ENCODE data around the gene PRIM2.
"Not testable (repeated sequence)": the region's sequence is repeated elsewhere in the genome, so short reads cannot be mapped to it uniquely, and the experiment has no call there.

The PRIM2 gene

GRCh38 chr6:57389038-57389592 lies 71.7 kb downstream of the PRIM2 start:
- H3K27me3 ChIP-seq (ENCODE audit: control insufficient read depth, insufficient read depth, low read length); H3K9me3 ChIP-seq (ENCODE audit: control insufficient read depth, low read length); H3K4me3 ChIP-seq (ENCODE audit: low read length); H3K36me3 ChIP-seq (ENCODE audit: control insufficient read depth, insufficient read depth, low read length); H3K4me1 ChIP-seq (ENCODE audit: control insufficient read depth, insufficient read depth, low read length); H3K9ac ChIP-seq (ENCODE audit: low read length): not testable (repeated sequence)

- H3K9ac ChIP-seq (ENCODE audit: low read length); H3K4me1 ChIP-seq (ENCODE audit: control insufficient read depth, insufficient read depth, low read length); H3K9me3 ChIP-seq (ENCODE audit: control insufficient read depth, low read length); H3K4me3 ChIP-seq (ENCODE audit: low read length); H3K36me3 ChIP-seq (ENCODE audit: control insufficient read depth, insufficient read depth, low read length); H3K27me3 ChIP-seq (ENCODE audit: control insufficient read depth, insufficient read depth, low read length): not testable (repeated sequence)
Observed at GRCh38 chr6:57390818-57391217, 73.4 kb downstream of the PRIM2 start.

- H3K36me3 ChIP-seq (ENCODE audit: control insufficient read depth, insufficient read depth, low read length); H3K9ac ChIP-seq (ENCODE audit: low read length); H3K9me3 ChIP-seq (ENCODE audit: control insufficient read depth, low read length); H3K27me3 ChIP-seq (ENCODE audit: control insufficient read depth, insufficient read depth, low read length); H3K4me1 ChIP-seq (ENCODE audit: control insufficient read depth, insufficient read depth, low read length); H3K4me3 ChIP-seq (ENCODE audit: low read length): not testable (repeated sequence)
Observed at GRCh38 chr6:57392047-57392446, 74.6 kb downstream of the PRIM2 start.

- not testable (repeated sequence) for H3K9ac ChIP-seq (ENCODE audit: low read length); H3K36me3 ChIP-seq (ENCODE audit: control insufficient read depth, insufficient read depth, low read length); H3K27me3 ChIP-seq (ENCODE audit: control insufficient read depth, insufficient read depth, low read length); H3K4me1 ChIP-seq (ENCODE audit: control insufficient read depth, insufficient read depth, low read length); H3K9me3 ChIP-seq (ENCODE audit: control insufficient read depth, low read length); H3K4me3 ChIP-seq (ENCODE audit: low read length)
Observed at GRCh38 chr6:57419341-57419740, 101.9 kb downstream of the PRIM2 start.

GRCh38 chr6:57421503-57421902 lies 104.1 kb downstream of the PRIM2 start:
- Histone ChIP-seq H3K9me3 (ENCODE audit: control insufficient read depth, low read length) (no peaks in the 10 kb centered on the region), H3K27me3 (ENCODE audit: control insufficient read depth, insufficient read depth, low read length) (no peaks in the 10 kb centered on the region), H3K4me3 (ENCODE audit: low read length) (no peak overlapping the region), H3K4me1 (ENCODE audit: control insufficient read depth, insufficient read depth, low read length) (no peaks in the 10 kb centered on the region), H3K9ac (ENCODE audit: low read length) (no peak overlapping the region), H3K36me3 (ENCODE audit: control insufficient read depth, insufficient read depth, low read length) (no peaks in the 10 kb centered on the region)

GRCh38 chr6:57423468-57423867 lies 106.0 kb downstream of the PRIM2 start:
- Histone ChIP-seq H3K9ac (ENCODE audit: low read length) (no peak overlapping the region), H3K36me3 (ENCODE audit: control insufficient read depth, insufficient read depth, low read length) (no peaks in the 10 kb centered on the region), H3K9me3 (ENCODE audit: control insufficient read depth, low read length) (no peaks in the 10 kb centered on the region), H3K4me3 (ENCODE audit: low read length) (no peak overlapping the region), H3K4me1 (ENCODE audit: control insufficient read depth, insufficient read depth, low read length) (no peaks in the 10 kb centered on the region), H3K27me3 (ENCODE audit: control insufficient read depth, insufficient read depth, low read length) (no peaks in the 10 kb centered on the region)

GRCh38 chr6:57431742-57432141 lies 114.3 kb downstream of the PRIM2 start:
- H3K9me3 ChIP-seq (ENCODE audit: control insufficient read depth, low read length); H3K27me3 ChIP-seq (ENCODE audit: control insufficient read depth, insufficient read depth, low read length); H3K36me3 ChIP-seq (ENCODE audit: control insufficient read depth, insufficient read depth, low read length); H3K4me1 ChIP-seq (ENCODE audit: control insufficient read depth, insufficient read depth, low read length); H3K9ac ChIP-seq (ENCODE audit: low read length); H3K4me3 ChIP-seq (ENCODE audit: low read length): not testable (repeated sequence)

- no peaks in the 10 kb centered on the region for H3K36me3 ChIP-seq (ENCODE audit: control insufficient read depth, insufficient read depth, low read length)
- no peak overlapping the region for H3K9ac ChIP-seq (ENCODE audit: low read length)
- H3K27me3 ChIP-seq (ENCODE audit: control insufficient read depth, insufficient read depth, low read length): no peaks in the 10 kb centered on the region
- no peaks in the 10 kb centered on the region for H3K9me3 ChIP-seq (ENCODE audit: control insufficient read depth, low read length)
- no peaks in the 10 kb centered on the region for H3K4me1 ChIP-seq (ENCODE audit: control insufficient read depth, insufficient read depth, low read length)
- no peak overlapping the region for H3K4me3 ChIP-seq (ENCODE audit: low read length)
Observed at GRCh38 chr6:57432157-57432556, 114.7 kb downstream of the PRIM2 start.

- H3K4me3 ChIP-seq (ENCODE audit: low read length): no peak overlapping the region
- H3K27me3 ChIP-seq (ENCODE audit: control insufficient read depth, insufficient read depth, low read length): no peaks in the 10 kb centered on the region
Observed at GRCh38 chr6:57432919-57433684, 115.7 kb downstream of the PRIM2 start.

GRCh38 chr6:57433790-57434189 lies 116.4 kb downstream of the PRIM2 start:
- not testable (repeated sequence) for H3K27me3 ChIP-seq (ENCODE audit: control insufficient read depth, insufficient read depth, low read length); H3K9ac ChIP-seq (ENCODE audit: low read length)

More at GRCh38 chr6:57432919-57433684, 115.7 kb downstream of the PRIM2 start:
- Histone ChIP-seq H3K9me3 (ENCODE audit: control insufficient read depth, low read length) (no peaks in the 10 kb centered on the region), H3K9ac (ENCODE audit: low read length) (no peak overlapping the region), H3K36me3 (ENCODE audit: control insufficient read depth, insufficient read depth, low read length) (no peaks in the 10 kb centered on the region), H3K4me1 (ENCODE audit: control insufficient read depth, insufficient read depth, low read length) (no peaks in the 10 kb centered on the region)

GRCh38 chr6:57434944-57435343 lies 117.5 kb downstream of the PRIM2 start:
- Histone ChIP-seq H3K36me3 (ENCODE audit: control insufficient read depth, insufficient read depth, low read length) (no peaks in the 10 kb centered on the region), H3K4me3 (ENCODE audit: low read length) (no peak overlapping the region), H3K27me3 (ENCODE audit: control insufficient read depth, insufficient read depth, low read length) (no peaks in the 10 kb centered on the region), H3K4me1 (ENCODE audit: control insufficient read depth, insufficient read depth, low read length) (no peaks in the 10 kb centered on the region), H3K9me3 (ENCODE audit: control insufficient read depth, low read length) (no peaks in the 10 kb centered on the region), H3K9ac (ENCODE audit: low read length) (no peak overlapping the region)

More at GRCh38 chr6:57433790-57434189, 116.4 kb downstream of the PRIM2 start:
- not testable (repeated sequence) for H3K4me1 ChIP-seq (ENCODE audit: control insufficient read depth, insufficient read depth, low read length); H3K9me3 ChIP-seq (ENCODE audit: control insufficient read depth, low read length); H3K36me3 ChIP-seq (ENCODE audit: control insufficient read depth, insufficient read depth, low read length); H3K4me3 ChIP-seq (ENCODE audit: low read length)

GRCh38 chr6:57435475-57436160 lies 118.2 kb downstream of the PRIM2 start:
- Histone ChIP-seq H3K9ac (ENCODE audit: low read length) (no peak overlapping the region), H3K36me3 (ENCODE audit: control insufficient read depth, insufficient read depth, low read length) (no peaks in the 10 kb centered on the region), H3K27me3 (ENCODE audit: control insufficient read depth, insufficient read depth, low read length) (no peaks in the 10 kb centered on the region), H3K9me3 (ENCODE audit: control insufficient read depth, low read length) (no peaks in the 10 kb centered on the region), H3K4me1 (ENCODE audit: control insufficient read depth, insufficient read depth, low read length) (no peaks in the 10 kb centered on the region), H3K4me3 (ENCODE audit: low read length) (no peak overlapping the region)

Measured in mucosa of stomach (tissue), 1 donor.